ENCODE measurements around the gene MYOCOS. TPM values are rescaled to one million over a fixed set of nuclear protein-coding genes. Genes with fewer than 3 reads are reported as not detected.
"Not testable (repeated sequence)": the region's sequence is repeated elsewhere in the genome, so short reads cannot be mapped to it uniquely, and the experiment has no call there.

The MYOCOS gene
- total RNA-seq, 1 donor from 2014 or later, result 0.27 TPM

DNA sequence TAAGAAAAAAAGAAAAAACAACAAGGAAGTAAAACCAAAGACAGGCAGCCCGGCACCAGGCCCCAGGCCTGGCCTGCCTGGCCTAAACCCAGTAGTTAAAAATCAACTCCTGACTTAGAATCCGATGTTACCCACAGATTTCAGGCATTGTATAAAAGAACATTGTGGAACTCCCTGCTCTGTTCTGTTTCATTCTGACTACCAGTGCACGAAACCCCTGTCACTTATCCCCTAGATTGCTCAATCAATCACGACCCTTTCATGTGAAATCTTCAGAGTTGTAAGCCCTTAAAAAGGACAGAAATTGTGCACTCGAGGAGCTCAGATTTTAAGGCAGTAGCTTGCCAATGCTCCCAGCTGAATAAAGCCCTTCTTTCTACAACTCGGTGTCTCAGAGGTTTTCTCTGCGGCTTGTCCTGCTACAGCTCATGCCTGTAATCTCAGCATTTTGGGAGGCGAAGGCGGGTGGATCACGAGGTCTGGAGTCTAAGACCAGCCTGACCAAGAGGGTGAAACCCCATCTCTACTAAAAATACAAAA is 15.6 kb upstream of the MYOCOS start:
- CTCF ChIA-PET, result no interaction called here
- DNase-seq (no peak), ATAC-seq (ENCODE audit: low read depth) (no peak)
- intact Hi-C loops (cut with micrococcal nuclease), result no loop called here
- Mint-ChIP-seq H3K27ac (peak overlapping the region; percentile 3), H3K27me3 (no peaks in the 10 kb centered on the region), H3K36me3 (ENCODE audit: low read depth) (no peaks in the 10 kb centered on the region), H3K9me3 (no peaks in the 10 kb centered on the region), H3K4me1 (peaks cover 3% of the 10 kb centered on the region), H3K4me3 (no peak overlapping the region)
- POLR2A ChIA-PET, result no interaction called here
- TF ChIP-seq, protein P1, sequence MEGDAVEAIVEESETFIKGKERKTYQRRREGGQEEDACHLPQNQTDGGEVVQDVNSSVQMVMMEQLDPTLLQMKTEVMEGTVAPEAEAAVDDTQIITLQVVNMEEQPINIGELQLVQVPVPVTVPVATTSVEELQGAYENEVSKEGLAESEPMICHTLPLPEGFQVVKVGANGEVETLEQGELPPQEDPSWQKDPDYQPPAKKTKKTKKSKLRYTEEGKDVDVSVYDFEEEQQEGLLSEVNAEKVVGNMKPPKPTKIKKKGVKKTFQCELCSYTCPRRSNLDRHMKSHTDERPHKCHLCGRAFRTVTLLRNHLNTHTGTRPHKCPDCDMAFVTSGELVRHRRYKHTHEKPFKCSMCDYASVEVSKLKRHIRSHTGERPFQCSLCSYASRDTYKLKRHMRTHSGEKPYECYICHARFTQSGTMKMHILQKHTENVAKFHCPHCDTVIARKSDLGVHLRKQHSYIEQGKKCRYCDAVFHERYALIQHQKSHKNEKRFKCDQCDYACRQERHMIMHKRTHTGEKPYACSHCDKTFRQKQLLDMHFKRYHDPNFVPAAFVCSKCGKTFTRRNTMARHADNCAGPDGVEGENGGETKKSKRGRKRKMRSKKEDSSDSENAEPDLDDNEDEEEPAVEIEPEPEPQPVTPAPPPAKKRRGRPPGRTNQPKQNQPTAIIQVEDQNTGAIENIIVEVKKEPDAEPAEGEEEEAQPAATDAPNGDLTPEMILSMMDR (IDR thresholded peaks at IDR 0.05), result no peak

DNA sequence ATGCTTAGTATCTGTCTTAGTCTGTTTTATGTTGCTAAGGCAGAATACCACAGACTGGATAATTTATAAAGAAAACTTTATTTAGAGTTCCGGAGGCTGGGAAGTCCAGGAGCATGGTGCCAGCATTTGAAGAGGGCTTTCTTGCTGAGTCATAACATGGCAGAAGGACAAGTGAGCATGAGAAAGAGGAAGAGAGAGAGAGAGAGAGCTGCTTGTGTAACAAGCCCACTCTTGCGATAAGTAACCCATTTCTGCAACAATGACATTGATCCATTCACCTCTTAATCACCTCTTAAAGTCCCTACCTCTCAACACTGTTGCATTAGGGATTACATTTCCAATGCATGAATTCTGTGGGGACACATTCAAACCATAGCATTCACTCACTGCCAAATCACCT is 11.7 kb upstream of the MYOCOS start:
- H3K27ac Mint-ChIP-seq, result no peak overlapping the region
- ChIA-PET CTCF (no interaction called here), POLR2A (no interaction called here)
- H3K9me3 Mint-ChIP-seq, result no peaks in the 10 kb centered on the region
- intact Hi-C loops (cut with micrococcal nuclease), result no loop called here
- no peaks in the 10 kb centered on the region for H3K27me3 Mint-ChIP-seq
- H3K4me1 Mint-ChIP-seq, result peaks cover 3% of the 10 kb centered on the region
- TF ChIP-seq, protein P1 (IDR thresholded peaks at IDR 0.05), result no peak
- H3K36me3 Mint-ChIP-seq (ENCODE audit: low read depth), result no peaks in the 10 kb centered on the region
- H3K4me3 Mint-ChIP-seq, result no peak overlapping the region
- ATAC-seq (ENCODE audit: low read depth) (no peak), DNase-seq (no peak)

DNA sequence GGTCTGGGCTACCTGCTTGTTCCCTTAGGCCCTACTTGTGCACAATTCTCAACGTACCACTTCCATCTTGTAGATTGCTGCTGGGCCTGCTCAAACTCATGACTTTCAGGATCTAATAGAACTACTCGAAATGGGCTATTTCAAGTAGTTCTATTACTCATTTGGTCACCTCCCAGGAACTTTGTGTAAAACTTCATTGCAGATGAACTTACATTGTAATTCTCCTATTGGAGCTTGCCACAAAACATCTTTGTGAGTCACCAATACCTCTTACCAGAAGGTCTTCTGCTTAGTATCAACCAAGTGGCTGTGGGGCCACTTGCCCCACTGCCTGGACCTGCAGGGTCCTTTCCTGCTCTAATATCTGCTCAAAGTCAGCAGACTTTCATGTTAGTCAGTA is 10.7 kb upstream of the MYOCOS start:
- no peaks in the 10 kb centered on the region for H3K27me3 Mint-ChIP-seq
- CTCF ChIA-PET, result no interaction called here
- peaks cover 3% of the 10 kb centered on the region for H3K4me1 Mint-ChIP-seq
- POLR2A ChIA-PET, result no interaction called here
- ATAC-seq (ENCODE audit: low read depth) (no peak), DNase-seq (no peak)
- TF ChIP-seq, protein P1 (IDR thresholded peaks at IDR 0.05), result no peak
- no peaks in the 10 kb centered on the region for H3K36me3 Mint-ChIP-seq (ENCODE audit: low read depth)
- H3K4me3 Mint-ChIP-seq, result no peak overlapping the region
- H3K27ac Mint-ChIP-seq, result no peak overlapping the region
- intact Hi-C loops (cut with micrococcal nuclease), result no loop called here
- H3K9me3 Mint-ChIP-seq, result no peaks in the 10 kb centered on the region

DNA sequence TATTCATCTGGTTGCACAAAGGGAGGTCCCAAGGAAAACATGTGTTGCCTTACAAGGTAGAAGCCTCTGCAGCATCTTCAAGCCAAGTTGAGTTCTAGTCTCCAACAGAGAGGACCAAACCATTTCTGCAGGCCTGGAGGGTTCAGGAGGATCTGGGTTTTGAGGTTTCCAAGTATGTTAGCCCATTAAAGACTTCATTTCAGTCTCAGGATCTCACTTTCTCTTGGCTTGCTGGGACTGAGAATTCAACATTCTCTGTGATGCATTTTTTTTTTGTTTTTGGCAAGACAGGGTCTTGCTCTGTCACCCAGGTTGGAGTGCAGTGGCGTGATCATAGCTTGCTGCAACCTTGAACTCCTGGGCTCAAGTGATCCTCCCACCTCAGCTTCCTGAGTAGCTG is 8.8 kb upstream of the MYOCOS start:
- intact Hi-C loops (cut with micrococcal nuclease), result no loop called here
- Mint-ChIP-seq H3K27me3 (no peaks in the 10 kb centered on the region), H3K4me3 (no peak overlapping the region), H3K4me1 (no peaks in the 10 kb centered on the region), H3K9me3 (no peaks in the 10 kb centered on the region), H3K36me3 (ENCODE audit: low read depth) (no peaks in the 10 kb centered on the region), H3K27ac (no peak overlapping the region)
- CTCF ChIA-PET, result no interaction called here
- ATAC-seq (ENCODE audit: low read depth), result no peak
- no peak for DNase-seq
- TF ChIP-seq, protein P1 (IDR thresholded peaks at IDR 0.05), result no peak
- POLR2A ChIA-PET, result no interaction called here

DNA sequence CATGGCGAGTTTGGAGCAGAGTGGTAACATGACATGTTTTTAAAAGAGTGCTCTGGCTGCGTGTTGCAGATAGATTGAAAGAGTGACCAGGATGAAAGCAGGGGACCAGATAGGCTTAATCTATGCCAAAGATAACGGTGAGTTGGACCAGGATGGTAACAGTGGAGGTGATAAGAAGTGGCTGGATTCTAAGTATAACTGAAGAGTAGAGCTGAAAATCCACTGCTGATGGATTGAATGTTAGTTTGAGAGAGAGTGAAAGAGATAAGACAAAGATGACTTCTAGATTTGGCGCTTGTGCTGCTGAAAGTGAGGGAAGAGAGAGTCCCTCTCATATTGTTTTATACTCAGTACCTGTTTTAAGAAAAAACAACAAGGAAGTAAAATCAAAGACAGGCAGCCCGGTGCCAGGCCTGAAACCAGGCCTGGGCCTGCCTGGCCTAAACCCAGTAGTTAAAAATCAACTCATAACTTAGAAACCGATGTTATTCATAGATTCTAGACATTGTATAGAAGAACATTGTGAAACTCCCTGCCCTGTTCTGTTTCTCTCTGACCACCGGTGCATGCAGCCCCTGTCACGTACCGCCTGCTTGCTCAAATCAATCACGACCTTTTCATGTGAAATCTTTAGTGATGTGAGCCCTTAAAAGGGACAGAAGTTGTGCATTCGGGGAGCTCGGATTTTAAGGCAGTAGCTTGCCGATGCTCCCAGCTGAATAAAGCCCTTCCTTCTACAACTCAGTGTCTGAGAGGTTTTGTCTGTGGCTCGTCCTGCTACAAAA is 6.7 kb upstream of the MYOCOS start:
- H3K36me3 Mint-ChIP-seq (ENCODE audit: low read depth); H3K4me1 Mint-ChIP-seq; DNase-seq; POLR2A ChIA-PET; H3K27me3 Mint-ChIP-seq; H3K4me3 Mint-ChIP-seq; intact Hi-C loops (cut with micrococcal nuclease); CTCF ChIA-PET; H3K27ac Mint-ChIP-seq; H3K9me3 Mint-ChIP-seq; ATAC-seq (ENCODE audit: low read depth): not testable (repeated sequence)
